ENCODE results near the gene FBXL4.
"Not testable (repeated sequence)": the region's sequence is repeated elsewhere in the genome, so short reads cannot be mapped to it uniquely, and the experiment has no call there.

Gene FBXL4

DNA sequence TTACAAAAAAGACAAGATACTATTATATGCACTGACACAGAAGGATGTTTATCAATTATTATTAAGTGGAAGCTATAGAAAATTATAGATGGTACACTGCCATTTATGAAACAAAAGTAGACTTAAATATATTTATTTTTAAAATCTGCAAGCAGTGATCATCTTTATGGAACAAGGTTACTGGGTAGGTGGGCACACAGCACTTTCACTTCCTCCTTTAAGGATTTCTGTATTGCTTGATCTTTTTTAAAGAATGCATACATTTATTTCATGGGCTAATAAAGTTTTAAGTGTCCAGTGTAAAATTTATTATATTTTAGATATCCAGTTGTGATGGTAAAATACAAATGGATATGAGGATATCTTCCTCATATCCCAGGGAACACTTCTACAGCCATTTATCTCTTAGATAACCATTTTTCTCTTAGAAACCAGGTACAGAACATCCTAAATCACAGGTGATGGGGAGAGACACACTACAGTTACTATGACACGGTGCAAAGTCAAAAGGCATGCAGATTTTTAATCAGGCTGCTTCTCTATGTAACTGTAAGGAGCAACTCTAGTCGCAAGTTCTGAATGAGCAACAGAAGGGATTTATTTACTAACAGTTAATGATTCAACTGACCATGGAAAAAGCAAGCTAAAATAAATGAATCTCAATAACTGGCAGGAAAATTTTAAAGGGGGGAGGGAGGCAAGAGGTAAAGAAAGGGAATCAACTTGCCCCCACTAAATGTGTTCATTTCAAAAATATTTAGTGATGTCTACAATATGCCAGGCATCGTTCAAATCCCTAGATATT, 2.2 kb downstream of the FBXL4 start:
- DNase-seq, result no peak

DNA sequence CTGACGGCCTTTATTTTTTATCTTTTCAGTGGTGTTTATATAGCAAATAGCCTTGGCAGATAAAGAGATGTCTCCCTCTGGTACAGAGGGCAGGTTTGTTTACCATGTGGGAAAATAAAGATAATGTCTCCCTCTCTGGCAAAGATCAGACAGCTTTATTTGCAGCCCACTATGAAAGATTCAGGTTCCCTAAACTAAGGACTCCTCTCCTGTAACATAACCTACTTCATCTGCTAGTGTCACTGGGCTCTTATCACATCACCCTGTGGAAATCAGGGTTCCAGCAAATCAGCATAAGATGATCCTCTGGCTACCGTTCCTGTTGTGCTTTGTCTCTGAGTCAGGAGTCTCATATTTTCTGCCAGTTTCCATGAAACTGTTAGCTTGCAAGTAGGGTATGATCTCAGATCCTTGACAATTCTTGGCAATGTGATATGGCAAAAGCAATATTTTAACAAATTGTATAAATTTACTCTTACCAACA, 3.1 kb downstream of the FBXL4 start:
- DNase-seq, result no peak

DNA sequence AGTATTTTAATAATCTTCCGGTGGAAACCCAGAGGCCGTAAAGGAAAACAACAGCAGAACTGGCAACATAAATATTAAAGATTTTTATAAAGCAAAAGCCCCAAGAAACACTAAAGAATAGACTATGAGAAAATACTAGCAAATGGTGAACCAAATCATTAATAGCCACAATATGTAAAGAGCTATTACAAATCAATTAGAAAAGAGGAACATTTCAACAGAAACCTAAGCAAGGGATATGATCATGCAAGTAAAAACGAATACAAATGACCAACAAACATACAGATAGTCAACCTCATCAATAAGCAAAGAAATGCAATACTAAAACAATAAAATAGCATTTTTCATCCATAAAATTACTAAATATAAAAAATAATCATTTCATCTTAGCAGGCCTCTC, 3.6 kb downstream of the FBXL4 start:
- DNase-seq, result no peak

DNA sequence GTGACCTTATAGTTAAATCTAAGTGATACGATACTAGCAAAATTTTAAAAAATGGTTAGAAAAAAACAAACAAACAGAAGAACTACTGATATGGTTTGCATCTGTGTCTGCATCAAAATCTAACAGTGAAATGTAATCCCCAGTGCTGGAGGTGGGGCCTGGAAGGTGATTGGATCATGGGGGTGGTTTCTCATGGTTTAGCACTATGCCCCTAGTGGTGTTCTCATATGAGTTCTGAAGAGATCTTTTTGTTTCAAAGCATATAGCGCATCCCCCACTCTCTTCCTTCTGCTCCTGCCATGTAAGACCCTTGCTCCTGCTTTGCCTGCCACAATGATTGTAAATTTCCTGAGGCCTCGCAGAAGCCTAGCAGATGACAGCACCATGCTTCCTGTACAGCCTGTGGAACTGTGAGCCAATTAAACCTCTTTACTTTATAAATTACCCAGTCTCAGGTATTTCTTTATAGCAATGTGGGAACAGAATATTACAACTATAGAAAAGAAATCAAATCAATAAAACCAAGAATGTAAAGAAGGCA, 5.4 kb downstream of the FBXL4 start:
- no peak for DNase-seq

DNA sequence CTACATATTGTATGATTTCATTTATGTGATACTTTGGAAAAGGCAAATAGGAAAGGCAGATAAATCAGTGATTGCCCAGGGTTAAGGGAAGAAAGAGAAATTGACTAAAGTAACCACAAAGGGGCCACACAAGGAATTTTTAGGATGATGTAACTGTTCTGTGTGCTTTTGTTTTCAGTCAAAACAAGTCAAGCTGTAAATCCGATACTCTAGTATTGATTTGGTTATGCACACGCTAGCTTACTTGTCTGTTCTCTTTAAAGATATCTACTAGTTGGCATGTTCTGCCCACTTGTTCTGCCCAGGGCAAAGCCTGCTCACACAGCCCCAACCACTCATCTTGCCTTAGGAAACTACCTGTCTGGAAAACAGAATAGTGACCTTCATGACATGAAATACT, 6.4 kb downstream of the FBXL4 start:
- DNase-seq, result no peak

DNA sequence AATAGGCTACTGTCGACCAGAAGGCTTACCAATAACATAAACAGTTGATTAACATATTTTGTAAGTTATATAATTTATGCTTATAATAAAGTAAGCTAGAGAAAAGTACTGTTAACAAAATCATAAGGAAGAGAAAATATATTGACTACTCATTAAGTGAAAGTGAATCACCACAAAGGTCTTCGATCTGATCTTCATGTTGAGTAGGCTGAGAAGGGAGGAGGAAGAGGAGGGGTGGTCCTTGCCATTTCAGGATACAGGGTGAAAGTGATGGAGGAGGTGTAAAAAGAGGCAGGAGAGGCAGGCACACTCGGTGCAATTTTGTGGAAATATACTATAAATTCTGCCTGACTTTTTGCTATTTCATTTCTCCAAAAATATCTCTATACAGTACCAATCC, 10.4 kb downstream of the FBXL4 start:
- DNase-seq, result no peak

DNA sequence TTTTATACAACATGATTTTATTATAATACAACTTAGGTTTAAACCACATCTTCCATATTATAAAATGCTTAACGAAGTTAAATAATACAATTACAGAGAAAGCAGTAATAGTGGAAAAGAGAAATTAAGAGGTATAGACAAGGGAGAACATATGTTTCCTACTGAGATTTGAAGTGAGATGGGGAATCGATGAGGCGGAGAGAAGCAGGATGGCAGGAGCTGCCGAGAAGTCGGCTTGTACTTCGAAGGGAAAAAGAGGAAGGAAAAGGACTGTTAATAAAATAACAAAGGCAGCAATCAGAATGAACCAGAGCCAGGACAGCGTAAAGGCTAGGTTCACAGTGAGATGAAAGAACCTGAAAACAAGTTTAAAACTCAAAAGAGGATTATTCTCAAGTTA, 15.4 kb downstream of the FBXL4 start:
- no peak for DNase-seq

DNA sequence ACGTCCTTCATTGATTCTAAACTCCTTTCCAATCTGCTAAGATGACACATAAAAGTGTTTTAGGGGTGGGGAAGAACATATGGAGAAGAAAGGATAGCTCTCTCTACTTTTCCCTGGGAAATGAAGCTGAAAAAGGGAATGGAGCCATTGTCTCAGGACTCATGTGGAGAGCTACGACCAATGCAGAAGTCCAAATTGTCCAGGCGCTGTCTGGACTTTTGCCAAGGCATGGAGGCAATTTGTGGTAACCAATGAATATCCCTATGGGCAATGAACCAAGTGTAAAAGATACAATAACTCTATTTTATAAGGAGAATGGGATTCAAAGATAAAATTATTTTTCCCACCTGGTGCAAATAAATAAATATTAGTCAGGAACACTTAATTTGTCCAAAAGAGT, 16.1 kb downstream of the FBXL4 start:
- DNase-seq, result no peak

DNA sequence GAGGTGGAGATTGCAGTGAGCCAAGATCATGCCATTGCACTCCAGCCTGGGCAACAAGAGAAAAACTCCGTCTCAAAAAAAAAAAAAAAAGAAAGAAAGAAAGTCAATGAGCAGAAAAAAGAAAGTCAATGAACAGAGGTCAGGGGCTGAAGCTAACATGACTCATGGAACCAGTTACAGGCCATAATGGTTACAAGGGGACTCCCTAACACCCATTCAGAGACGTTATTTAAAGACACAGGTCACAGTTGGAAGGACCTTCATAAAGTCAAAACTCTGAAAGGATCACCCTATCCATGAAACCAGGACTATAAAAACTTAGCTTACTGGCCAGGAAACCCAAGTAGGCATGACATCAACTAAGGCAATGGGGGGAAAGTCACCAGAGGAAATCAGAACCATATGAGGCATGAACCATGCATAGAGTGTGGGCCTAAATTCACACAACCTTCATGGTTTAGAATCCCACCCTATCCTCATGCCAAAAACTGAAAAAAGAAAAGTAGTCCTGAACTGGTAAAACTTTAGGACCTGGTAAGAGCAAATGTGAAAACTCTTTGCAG, 18.2 kb downstream of the FBXL4 start:
- DNase-seq, result no peak

DNA sequence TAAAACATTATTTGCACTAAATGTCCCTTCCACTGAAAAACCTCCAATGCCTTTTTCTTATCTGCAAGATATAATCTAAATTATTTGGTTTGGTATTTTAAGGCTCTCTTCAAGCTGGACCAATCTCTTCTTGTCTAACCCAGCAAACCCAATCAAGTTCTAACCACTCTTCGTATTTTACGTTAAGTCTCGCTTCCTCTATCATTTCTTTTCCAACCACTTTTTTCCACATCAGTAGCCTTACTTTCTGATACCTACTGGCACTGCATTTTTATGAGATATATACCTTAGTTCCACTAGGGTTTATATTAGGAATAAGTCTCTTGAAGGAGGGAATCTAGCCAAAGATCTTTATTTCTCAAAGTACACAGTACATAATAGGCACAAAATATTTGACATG, 19.1 kb downstream of the FBXL4 start:
- DNase-seq, result no peak

DNA sequence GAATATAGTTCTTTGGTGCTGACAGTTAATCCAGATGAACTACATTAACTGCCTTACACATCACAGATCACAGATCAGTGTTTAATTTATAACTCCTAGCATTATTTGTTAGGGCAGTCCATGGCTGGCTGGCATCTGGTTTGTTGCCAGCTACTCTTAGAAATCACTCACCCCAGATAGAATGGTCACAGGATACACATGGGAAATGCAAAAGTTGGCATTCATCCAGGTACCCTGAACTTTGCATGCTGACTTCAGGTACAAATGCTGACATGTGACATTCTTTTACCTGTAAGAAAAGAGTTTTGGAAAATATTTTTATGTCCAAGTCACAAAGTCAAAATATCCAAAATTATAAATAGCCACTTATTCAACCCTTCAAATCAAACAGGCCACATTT, 20.2 kb downstream of the FBXL4 start:
- DNase-seq, result no peak

DNA sequence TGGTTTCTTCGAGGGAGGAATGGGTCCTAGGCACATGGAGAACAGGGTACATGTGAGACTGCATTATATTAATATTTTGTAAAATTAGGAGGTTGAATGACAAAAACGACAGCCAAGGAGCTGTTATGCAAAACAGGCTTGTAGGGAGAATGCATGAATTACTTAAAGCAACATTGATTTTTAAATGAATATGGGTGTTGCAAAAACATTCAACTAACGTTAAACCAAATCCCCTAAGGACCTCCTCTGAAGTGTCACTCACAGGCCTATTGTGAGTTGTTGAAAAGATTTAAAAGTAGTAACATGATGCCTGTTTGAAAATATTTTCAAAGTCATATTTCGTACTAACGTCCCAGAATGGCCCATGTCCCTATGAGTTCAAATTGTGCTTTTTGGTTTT, 21.9 kb downstream of the FBXL4 start:
- no peak for DNase-seq

DNA sequence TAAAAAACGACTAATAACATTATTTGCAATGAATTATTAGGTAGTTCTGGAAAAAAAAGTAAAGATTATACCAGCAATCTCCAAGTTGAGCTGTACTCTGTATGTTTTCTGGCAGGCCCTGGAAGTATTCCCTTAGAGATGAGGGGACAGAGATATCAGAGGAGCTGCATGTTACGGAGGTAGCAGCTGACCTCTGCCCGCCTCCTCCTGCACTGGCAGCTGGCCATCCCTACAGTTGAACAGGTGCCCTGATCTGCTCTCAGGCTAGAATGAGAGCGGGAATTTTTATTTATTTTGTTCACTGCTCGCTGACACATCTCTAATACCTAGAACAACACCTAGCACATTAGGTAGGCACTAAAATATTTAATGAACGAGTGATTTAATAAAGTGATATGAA, 23.1 kb downstream of the FBXL4 start:
- DNase-seq, result no peak

DNA sequence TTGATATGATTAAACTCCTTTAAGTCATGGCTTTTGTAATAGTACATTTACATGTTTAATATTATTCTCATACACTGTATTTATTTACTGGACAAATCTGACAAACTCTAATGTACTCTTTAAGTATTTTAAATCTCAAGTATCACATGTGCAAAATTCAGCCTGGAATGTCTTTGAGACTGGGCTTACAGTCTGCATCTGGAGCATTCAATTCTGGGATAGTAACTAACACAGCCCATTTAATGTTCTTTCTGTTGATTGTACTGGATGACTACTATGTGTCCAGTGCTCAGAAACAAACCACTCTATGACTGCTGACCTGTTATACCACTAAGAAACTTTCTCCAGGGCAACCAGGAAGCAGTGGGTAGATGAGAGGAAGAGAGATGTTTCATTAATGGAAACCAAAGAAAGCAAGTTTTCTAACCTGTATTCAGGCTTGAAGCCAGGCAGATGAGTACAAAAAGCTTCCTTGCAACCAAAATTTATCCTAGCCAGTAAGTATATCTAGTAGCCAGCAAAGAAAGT, 26.8 kb downstream of the FBXL4 start:
- no peak for DNase-seq

DNA sequence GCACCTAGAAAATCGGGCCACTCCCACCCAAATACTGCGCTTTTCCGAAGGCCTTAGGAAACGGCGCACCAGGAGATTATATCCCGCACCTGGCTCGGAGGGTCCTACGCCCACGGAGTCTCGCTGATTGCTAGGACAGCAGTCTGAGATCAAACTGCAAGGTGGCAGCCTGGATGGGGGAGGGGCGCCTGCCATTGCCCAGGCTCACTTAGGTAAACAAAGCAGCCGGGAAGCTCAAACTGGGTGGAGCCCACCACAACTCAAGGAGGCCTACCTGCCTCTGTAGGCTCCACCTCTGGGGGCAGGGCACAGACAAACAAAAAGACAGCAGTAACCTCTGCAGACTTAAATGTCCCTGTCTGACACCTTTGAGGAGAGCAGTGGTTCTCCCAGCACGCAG, 36.8 kb downstream of the FBXL4 start:
- DNase-seq, result not testable (repeated sequence)

DNA sequence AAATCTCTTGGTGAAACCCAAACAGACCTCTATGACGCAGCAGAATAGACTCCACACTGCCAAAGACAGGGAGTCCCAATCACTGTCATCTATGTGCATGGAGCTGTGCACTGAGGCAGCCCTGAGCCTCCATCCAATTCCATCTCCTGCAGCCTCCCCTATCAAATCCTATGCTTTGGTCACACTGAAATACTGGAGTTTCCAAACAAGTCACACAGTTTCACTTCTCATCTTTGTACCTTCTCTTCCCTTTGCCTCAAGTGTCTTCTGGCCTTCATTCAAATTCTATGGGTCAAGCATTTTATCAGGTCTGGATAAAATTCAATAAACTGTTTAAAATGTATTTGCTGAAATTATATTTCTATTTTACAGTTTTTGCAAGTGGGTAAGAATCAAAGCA, 38.5 kb downstream of the FBXL4 start:
- DNase-seq, result no peak

DNA sequence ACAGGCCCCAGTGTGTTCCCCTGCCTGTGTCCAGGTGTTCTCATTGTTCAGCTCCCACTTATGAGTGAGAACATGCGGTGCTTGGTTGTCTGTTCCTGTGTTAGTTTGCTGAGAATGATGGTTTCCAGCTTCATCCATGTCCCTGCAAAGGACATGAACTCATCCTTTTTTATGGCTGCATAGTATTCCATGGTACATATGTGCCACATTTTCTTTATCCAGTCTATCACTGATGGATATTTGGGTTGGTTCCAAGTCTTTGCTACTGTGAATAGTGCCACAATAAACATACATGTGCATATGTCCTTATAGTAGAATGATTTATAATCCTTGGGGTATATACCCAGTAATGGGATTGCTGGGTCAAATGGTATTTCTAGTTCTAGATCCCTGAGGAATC, 41.4 kb downstream of the FBXL4 start:
- DNase-seq, result not testable (repeated sequence)

DNA sequence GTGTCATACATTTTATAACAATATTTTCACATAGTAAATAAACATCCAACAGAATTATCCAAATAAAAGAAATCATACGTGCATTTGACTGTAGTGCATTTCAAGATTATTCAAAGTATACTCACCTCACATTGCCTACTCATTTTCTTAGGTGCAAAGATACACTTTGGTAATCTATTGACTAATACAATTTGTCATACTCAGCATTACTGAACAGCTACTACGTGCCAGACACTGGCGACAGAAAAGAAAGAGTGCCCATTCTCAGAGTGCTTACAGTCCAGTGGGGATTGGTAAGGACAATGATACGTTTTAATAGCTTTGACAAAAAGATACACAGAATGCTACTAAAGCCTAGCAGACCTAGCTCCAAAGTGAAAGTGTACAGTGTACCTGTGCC, 42.0 kb downstream of the FBXL4 start:
- DNase-seq, result no peak

DNA sequence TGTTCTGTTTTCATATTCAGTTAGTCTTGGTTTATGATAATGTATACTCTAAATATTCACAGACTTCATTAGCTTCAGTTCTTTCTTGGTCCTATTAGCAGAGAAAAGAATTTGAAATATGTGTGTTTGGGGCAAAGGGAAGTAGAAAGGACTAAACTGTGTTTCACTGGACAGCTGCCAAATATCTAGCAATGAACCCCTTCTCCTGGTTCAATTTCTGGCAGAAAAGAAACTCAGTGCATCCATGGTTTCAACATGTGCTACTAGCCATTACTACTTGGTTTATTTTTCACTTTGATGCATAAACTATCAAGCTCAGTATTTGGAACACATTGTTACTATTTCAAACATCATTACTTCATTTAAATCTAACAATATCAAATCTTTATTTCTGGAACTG, 43.6 kb downstream of the FBXL4 start:
- no peak for DNase-seq

DNA sequence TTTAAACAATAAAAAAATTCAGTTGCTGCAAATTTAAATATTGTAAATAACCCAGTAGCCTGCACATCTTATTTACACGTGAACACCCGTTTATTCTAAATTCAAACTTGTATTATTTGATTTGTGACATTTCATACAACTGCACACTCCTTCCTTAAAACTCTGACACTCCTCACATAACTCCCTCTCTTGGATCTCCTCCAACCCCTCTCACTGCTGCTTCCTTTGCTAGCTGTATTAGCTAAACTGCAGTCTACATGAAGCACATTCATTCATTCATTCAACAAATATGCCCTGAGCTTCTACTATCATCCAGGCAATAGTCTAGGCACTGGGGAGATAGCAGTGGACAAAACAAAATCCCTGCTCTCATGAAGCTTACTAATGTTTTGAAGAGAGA, 47.0 kb downstream of the FBXL4 start:
- no peak for DNase-seq

DNA sequence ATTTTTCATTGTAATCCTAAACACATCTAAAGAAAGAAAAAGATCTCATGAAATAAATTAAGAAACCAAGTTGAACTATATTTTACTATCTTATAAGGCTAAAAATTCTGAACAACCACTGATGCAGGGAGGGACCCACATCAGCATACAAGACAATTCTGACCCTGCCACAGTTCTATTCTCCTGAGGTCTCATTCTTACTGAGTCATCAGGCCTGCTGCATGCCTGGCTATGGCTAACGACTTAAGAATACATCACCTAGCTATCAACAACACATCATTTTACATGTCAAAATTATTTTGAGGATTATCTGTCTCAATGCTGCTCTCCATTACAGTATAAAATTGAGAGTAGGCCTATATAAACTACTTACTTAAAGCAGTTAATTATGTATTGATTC, 52.9 kb downstream of the FBXL4 start:
- DNase-seq, result no peak

DNA sequence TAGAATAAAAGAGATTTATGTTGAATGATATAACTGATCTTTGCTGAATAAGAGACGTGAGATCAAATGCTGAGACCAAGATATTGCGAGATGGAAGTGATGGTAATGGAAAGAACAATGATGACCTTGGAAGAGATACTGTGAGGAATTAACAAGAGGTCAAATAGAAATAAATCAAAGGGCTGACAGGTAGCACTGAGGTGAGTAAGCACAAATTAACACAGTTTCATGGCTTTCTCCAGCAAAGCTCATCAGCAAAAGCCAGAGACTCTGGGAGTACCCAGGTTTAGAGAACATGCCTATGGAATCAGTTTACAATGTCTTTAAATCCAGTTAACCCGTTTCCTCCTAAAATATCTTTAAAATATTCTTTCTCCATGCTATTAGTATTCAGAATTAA, 60.1 kb downstream of the FBXL4 start:
- DNase-seq, result no peak

DNA sequence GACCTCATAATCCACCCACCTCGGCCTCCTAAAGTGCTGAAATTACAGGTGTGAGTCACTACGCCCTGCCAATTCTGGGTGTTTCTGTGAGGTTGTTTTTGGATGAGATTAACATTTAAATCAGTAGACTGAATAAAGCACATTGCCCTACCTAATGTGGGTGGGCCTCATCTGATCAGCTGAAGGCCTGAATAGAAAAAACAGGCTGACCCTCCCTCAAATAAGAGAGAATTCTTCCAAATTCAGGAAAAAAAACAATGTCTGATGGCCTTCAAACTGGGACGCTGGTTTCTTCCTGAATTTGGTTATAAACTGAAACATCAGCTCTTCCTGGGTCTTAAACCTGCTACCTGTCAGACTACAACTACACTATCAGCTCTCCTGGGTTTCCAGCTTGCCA, 62.4 kb downstream of the FBXL4 start:
- DNase-seq, result no peak

DNA sequence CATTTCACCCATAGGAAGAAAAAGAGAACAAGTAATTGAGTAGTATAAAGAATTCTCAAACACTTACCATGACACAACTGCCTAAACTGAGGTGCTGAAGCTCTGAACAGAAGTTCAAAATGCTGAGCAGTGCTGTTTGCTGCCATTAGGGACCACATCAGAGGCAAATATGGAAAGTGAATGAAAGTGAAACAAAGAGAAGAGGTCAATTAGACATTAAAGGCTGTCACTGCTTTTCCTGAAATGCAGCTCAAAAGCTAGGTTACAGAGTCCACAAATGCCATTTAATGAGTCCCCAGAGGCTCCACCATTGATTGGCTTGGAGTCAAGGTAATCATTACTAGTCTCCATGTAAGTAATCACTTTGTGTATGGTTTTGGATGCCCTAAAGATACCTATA, 67.3 kb downstream of the FBXL4 start:
- DNase-seq, result no peak
